ENCODE measurements around the gene GNE. TPM values are rescaled to one million over a fixed set of nuclear protein-coding genes. Genes with fewer than 3 reads are reported as not detected.

The GNE gene
- total and polyA plus RNA-seq, 2 experiments from 2014 or later: 2.2 to 15.7 TPM

GRCh38 chr9:36218011-36218410 is 40.2 kb downstream of the GNE start:
- H3F3A ChIP-seq (replicated peaks; ENCODE audit: low read depth): no peaks in the 10 kb centered on the region
- H3K9me2 ChIP-seq (ENCODE audit: insufficient read depth): no peaks in the 10 kb centered on the region
- H3K9me3 Mint-ChIP-seq: no peaks in the 10 kb centered on the region; the same call in 2 of the 3 replicates
- H3K27me3 Mint-ChIP-seq (ENCODE audit: insufficient read depth, low read depth, poor library complexity): peaks cover 14% of the 10 kb centered on the region
- no peak for TF ChIP-seq CTCF (conservative IDR thresholded peaks at IDR 0.05; ENCODE audit: low read depth in 2 of 2)
- no peak for TF ChIP-seq REST (IDR thresholded peaks at IDR 0.05; ENCODE audit: unreplicated experiment)
- no peak for TF ChIP-seq ZNF114 (CRISPR knock-in tag; IDR thresholded peaks at IDR 0.05)
- no peak for DNase-seq (ENCODE audit: low spot score)
- peaks cover 16% of the 10 kb centered on the region for H4K20me1 ChIP-seq (replicated peaks; ENCODE audit: insufficient read depth)
- H3K27me3 ChIP-seq (ENCODE audit: insufficient read depth): no peaks in the 10 kb centered on the region
- no peak overlapping the region for H3K27ac Mint-ChIP-seq
- peaks cover 53% of the 10 kb centered on the region for H3K36me3 Mint-ChIP-seq (ENCODE audit: low read depth)
- ATAC-seq: no peak
- H2AFZ ChIP-seq: no peak overlapping the region
- peaks cover 4% of the 10 kb centered on the region for H3K36me3 ChIP-seq (ENCODE audit: insufficient read depth)
- no peak overlapping the region for H3K27ac ChIP-seq (ENCODE audit: low read depth)
- peaks cover 12% of the 10 kb centered on the region; the same call in 1 of the 2 replicates for H3K79me2 ChIP-seq (replicated peaks; ENCODE audit: insufficient read depth)
- no peak overlapping the region for H3K4me3 ChIP-seq
- H3K4me3 Mint-ChIP-seq: no peak overlapping the region
- no peaks in the 10 kb centered on the region for H3K4me1 Mint-ChIP-seq
- H3K4me1 ChIP-seq (ENCODE audit: insufficient read depth): no peaks in the 10 kb centered on the region
- no peak overlapping the region for H3K4me2 ChIP-seq

GRCh38 chr9:36217256-36217968 is 40.8 kb downstream of the GNE start:
- Mint-ChIP-seq H3K4me3 (no peak overlapping the region), H3K27me3 (ENCODE audit: insufficient read depth, low read depth, poor library complexity) (peaks cover 11% of the 10 kb centered on the region), H3K27ac (no peak overlapping the region), H3K36me3 (ENCODE audit: low read depth) (peaks cover 50% of the 10 kb centered on the region), H3K9me3 (no peaks in the 10 kb centered on the region; the same call in 2 of the 3 replicates), H3K4me1 (no peaks in the 10 kb centered on the region)
- H3K4me2 ChIP-seq: no peak overlapping the region
- no peak for DNase-seq (ENCODE audit: low spot score)
- no peaks in the 10 kb centered on the region for H3K4me1 ChIP-seq (ENCODE audit: insufficient read depth)
- peaks cover 18% of the 10 kb centered on the region for H4K20me1 ChIP-seq (replicated peaks; ENCODE audit: insufficient read depth)
- H2AFZ ChIP-seq: no peak overlapping the region
- H3K79me2 ChIP-seq (replicated peaks; ENCODE audit: insufficient read depth): peaks cover 15% of the 10 kb centered on the region; the same call in 1 of the 2 replicates
- peaks cover 4% of the 10 kb centered on the region for H3K36me3 ChIP-seq (ENCODE audit: insufficient read depth)
- H3K9me2 ChIP-seq (ENCODE audit: insufficient read depth): no peaks in the 10 kb centered on the region
- no peak for ATAC-seq
- no peak overlapping the region for H3K4me3 ChIP-seq
- no peak overlapping the region for H3K27ac ChIP-seq (ENCODE audit: low read depth)
- H3K27me3 ChIP-seq (ENCODE audit: insufficient read depth): no peaks in the 10 kb centered on the region
- H3F3A ChIP-seq (replicated peaks; ENCODE audit: low read depth): no peaks in the 10 kb centered on the region
- no peak for TF ChIP-seq JUNB (IDR thresholded peaks at IDR 0.05; ENCODE audit: unreplicated experiment)
- TF ChIP-seq CTCF (conservative IDR thresholded peaks at IDR 0.05; ENCODE audit: low read depth in 2 of 2): no peak
- TF ChIP-seq ZNF331 (CRISPR knock-in tag; IDR thresholded peaks at IDR 0.05; ENCODE audit: low read depth): no peak
- TF ChIP-seq POLR2AphosphoS5 (IDR thresholded peaks at IDR 0.05; ENCODE audit: low read depth): no peak
- no peak for TF ChIP-seq EZH2 (IDR thresholded peaks at IDR 0.05; ENCODE audit: low read depth, unreplicated experiment)

Data from GM23338 (cell line).